Tibial nerve (tissue), 4 donors: ENCODE results near the gene KCTD2.

Source experiments
- CTCF ChIP-seq, 5 experiments: fragments of 200-600 bp in 3 of 5; fragments of 450-650 bp in 2 of 5; sonication (generic) in 3 of 5; IDR thresholded peaks; one replicate each; pipeline ENCODE4 v1.5.1; 2016 to 2019; ENCODE audit warnings: antibody characterized with exemption in 5 of 5, mild to moderate bottlenecking in 3 of 5, moderate library complexity in 2 of 5
- EP300 ChIP-seq, 2 donors: sonication (generic); formaldehyde crosslinking; IDR thresholded peaks; one replicate each; pipeline ENCODE4 v1.6.1; 2017; ENCODE audit warnings: antibody characterized with exemption in 2 of 2, mild to moderate bottlenecking in 1 of 2
- POLR2A ChIP-seq, 2 donors: fragments of 450-650 bp; IDR thresholded peaks; one replicate each; pipeline ENCODE4 v1.6.1; 2017; ENCODE audit warnings: antibody characterized with exemption in 2 of 2, mild to moderate bottlenecking in 2 of 2, moderate library complexity in 2 of 2

GRCh38 chr17:75003070-75003956 is 43.7 kb upstream of the KCTD2 start:
- TF ChIP-seq POLR2A (IDR thresholded peaks at IDR 0.05) (no peak), EP300 (IDR thresholded peaks at IDR 0.05) (no peak), CTCF (IDR thresholded peaks at IDR 0.05) (no peak)
